NCI-H187 (cell line): Measurements from ENCODE around the gene EXOC6.

Experiments
- DNase-seq, 2 experiments: peaks; one replicate each; lab custom pipeline; 2025; lab: John Stamatoyannopoulos, UW

The EXOC6 gene

GRCh38 chr10:93064874-93065660 is 216.7 kb downstream of the EXOC6 start:
- DNase-seq: no peak

- DNase-seq: no peak
These were observed 217.6 kb downstream of the EXOC6 start for GRCh38 chr10:93065675-93066543.

- DNase-seq: no peak
These were observed 218.2 kb downstream of the EXOC6 start for GRCh38 chr10:93066544-93066913.

DNA sequence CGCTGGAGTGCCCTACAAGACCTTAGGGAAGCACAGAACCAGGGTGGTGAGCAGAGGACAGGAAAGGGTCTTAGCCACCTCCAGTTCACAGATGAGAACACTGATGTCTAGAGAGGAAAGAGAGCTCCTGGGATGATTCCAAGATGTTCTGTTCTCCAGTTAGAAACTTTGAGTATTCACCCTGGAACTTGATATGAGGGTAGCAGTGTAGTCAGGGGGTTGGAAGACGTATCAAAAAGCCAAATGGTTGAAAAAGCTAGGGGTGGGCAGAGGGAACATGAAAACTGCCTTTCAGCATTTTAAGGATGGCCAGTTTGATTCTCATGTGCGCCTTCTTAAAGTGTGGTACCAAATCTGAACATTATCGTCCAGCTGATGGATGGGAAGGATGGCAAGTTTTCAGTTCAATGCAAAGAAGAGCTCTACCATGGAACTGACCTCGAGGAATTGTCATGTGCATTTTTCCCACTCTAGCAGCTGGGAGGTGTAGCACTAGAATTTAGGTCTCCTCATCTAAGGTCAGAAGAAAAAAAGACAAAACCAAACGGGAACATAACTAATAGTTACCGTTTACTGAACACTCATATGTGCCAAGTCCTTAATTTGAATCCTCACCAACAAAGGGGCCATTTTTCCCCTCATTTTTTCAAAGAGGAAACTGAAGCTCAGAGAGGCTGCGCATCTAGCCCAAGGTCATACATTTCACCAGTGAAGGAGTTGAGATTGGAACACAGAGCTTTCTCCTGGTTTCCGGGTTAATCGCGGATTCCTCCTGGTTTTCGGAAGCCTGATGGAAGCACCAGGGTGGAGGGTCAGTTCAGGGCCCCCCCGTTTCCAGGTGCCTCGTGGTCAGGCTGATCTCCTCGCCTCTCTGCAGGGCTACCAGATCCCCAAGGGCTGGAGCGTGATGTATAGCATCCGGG is 219.4 kb downstream of the EXOC6 start:
- DNase-seq: no peak

DNA sequence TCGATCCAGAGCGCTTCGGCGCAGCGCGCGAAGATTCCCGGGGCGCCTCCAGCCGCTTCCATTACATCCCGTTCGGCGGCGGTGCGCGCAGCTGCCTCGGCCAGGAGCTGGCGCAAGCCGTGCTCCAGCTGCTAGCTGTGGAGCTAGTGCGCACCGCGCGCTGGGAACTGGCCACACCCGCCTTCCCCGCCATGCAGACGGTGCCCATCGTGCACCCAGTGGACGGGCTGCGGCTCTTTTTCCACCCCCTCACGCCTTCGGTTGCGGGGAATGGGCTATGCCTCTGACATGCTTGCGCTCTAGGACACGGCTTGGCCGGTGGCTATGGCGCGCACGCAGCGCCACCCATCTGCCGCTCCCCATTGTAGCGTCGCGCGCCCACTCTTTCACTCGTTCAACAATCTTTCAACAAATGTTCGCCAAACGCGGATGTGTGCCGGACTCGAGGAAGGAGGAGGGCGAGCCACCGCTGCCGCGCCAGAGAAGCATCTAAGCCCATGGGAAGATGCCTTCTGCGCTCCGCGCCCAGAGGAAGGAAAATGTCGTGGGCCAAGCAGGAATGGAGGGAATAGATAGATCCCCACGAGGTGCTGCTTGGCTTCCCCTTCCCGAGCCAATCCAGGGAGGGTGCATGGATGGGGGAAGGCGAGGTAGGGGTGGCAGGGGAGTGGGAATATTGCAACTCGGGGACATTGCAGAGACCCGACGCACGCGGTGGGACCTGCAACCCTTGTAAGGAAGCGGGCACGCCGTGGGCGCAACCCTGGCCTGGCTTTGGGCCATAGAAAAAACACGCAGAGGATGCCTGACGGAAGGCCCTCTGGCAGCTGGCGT is 220.3 kb downstream of the EXOC6 start:
- DNase-seq: no peak

DNA sequence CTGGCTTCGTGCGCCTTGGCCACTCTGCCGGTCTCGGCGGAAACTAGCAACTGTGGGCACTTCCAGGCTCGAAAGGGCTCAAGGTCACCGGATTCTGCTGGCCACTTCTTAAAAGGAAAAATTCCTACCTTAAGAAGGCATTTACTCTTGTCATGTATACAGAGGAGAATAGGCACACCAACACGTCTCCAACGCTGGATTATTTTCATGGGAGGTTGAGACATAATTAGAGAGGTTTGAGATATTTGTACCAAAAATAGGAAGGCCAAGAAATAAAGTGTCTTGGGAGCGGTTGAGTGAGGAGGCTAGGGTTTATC is 220.9 kb downstream of the EXOC6 start:
- no peak for DNase-seq

DNA sequence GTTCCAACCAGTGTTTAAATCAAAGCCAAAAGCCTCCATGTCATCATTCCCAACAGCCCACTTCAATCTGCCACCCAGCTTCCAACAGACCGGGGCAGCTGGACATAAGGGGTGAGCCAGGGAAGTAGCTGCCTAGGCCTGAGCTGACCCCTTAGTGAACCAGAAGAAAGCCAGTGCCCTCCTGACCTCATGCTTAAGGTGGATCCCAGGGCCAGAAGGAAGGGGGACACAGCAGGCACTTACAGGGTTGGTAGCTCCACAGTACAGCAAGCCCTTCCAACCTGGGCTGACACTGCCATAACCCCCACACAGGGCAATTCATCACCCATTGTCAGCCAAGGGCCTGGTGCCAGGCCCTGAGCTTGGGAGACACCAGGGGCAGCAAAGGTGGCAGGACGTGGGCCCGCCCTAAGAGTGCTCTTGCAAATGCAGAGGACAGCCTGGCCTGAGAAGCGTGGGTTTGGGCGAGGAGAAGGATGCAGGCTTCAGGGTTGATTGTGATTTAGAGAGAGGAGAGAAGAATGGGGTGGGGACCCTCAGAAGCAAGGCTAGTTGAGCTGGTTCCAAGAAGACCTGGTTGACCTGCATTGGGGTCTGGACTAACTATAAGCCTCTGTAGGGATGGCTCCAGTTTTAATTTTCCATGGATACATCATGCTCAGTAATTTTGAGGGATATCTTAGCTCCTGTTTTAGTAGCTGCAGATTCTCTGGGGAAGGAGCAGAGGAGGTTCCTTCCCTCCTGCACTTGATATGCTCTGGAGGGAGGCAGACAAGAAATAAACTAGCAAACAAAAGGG is 222.3 kb downstream of the EXOC6 start:
- DNase-seq: no peak

DNA sequence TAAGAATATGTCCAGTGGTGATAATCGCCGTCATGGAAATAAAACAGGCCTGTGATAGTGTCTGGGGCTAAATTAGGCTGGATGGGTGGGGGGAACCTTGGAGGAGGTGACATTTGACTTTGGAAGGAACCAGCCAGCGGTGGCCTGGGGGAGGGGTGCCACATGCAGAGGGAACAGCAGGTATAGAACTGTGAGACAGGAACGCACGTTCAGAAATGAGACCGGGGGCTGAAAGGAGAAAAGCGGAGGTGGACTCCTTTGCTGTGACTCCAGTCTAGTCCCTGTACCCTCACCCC is 222.8 kb downstream of the EXOC6 start:
- no peak for DNase-seq

GRCh38 chr10:93071674-93072224 is 223.4 kb downstream of the EXOC6 start:
- DNase-seq: no peak

DNA sequence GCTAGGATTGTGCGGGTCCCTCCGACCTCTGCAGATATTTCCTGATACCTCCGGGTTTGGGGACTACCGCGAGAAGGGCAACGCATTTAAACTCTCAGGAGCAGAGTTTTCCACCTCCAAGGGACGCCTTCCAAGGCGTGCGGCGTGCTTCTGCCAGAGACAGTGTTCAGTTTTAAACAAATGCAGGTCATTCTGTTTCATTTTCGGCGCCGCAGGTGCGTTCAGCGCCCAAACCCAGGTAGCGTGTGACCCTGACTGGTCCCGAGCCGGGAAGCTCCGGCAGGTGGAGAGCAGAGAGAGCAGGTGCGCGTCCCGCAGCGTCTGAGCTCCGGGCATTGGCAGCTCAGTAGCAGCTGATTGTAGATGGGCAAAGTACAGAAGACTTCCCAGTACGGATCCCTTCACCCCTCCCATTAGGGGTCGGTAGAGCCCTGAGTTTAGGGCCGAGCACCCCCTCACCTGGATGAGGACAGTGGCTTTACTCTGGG is 223.9 kb downstream of the EXOC6 start:
- DNase-seq: no peak

- no peak for DNase-seq
These were observed 224.6 kb downstream of the EXOC6 start for GRCh38 chr10:93072713-93073538.

- no peak for DNase-seq
These were observed 225.3 kb downstream of the EXOC6 start, which contains the start of gene CYP26A1 for GRCh38 chr10:93073539-93074146. Gene CYP26A1 (plus strand): TSS chr10:93073893. CDS start chr10:93073935, 42 bp downstream.

DNA sequence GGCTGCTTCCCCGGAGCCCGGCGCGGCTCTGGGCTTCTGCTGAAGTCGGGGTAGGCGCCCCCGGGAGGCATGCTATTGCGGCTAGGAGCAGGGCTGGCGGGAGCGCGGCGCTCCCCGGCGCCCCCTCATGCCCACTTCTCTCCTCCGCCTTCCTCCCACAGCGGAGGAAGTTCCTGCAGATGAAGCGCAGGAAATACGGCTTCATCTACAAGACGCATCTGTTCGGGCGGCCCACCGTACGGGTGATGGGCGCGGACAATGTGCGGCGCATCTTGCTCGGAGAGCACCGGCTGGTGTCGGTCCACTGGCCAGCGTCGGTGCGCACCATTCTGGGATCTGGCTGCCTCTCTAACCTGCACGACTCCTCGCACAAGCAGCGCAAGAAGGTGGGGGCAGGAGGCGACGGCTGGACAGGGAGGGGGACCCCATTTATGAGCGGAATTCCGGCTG is 225.9 kb downstream of the EXOC6 start:
- no peak for DNase-seq

DNA sequence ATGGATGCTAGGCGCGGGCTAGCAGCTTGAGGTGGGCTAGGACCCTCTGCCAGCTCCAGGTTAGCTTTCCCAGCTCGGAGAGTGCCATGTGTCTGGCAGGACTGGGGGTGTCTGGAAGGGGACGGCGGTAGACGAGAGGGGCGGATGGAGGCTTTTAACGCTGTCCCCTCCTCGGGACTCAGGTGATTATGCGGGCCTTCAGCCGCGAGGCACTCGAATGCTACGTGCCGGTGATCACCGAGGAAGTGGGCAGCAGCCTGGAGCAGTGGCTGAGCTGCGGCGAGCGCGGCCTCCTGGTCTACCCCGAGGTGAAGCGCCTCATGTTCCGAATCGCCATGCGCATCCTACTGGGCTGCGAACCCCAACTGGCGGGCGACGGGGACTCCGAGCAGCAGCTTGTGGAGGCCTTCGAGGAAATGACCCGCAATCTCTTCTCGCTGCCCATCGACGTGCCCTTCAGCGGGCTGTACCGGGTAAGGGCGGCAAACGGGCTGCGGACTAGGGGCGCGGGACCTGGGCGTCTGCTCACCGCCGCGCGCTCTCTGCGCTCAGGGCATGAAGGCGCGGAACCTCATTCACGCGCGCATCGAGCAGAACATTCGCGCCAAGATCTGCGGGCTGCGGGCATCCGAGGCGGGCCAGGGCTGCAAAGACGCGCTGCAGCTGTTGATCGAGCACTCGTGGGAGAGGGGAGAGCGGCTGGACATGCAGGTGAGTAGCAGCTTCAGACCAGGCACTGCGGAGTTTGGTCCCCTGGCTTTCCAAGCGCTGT is 226.5 kb downstream of the EXOC6 start:
- DNase-seq: no peak

- no peak for DNase-seq
These were observed 227.3 kb downstream of the EXOC6 start for GRCh38 chr10:93075369-93076221.

- DNase-seq: no peak
These were observed 228.6 kb downstream of the EXOC6 start for GRCh38 chr10:93076871-93077270.

GRCh38 chr10:93077860-93078337 is 229.6 kb downstream of the EXOC6 start:
- DNase-seq: no peak
